Fibroblast of skin of abdomen (primary cell): Measurements from ENCODE around the gene SAG.

ENCODE experiments used
- DNase-seq: peaks from one replicate; pipeline ENCODE4 v3.0.0-alpha.2; 2013

Gene SAG

DNA sequence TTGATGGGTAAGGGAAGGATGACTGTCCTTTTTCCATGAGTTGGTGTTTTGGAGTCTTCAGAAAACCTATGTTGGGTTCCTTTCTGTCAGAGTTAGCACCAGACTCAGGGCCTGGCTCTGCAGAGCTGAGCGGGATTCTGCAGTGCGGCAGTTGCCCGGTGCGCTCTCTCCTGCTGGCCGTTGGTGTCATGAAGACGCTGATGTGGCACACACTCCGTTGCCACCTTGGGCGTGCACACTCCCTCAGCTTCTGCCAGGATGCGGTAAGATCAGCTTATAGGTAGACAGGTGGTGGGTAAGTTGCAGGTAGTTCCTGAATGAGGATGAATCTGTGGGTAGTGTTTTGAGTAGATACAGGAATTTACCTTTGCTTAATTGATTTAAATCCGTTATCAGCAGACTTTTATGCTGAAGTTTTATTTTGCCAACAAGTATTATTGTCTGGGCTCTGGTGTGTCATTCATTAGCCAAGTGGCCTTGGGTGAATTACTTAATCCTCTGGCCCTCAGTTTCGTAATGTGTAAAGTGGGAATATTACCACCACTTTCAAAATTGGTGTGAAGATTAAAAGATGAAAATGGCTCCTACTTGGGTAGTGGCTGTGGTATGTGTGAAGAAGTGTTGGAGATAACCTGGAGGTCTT lies 73.5 kb downstream of the SAG start:
- no peak for DNase-seq

DNA sequence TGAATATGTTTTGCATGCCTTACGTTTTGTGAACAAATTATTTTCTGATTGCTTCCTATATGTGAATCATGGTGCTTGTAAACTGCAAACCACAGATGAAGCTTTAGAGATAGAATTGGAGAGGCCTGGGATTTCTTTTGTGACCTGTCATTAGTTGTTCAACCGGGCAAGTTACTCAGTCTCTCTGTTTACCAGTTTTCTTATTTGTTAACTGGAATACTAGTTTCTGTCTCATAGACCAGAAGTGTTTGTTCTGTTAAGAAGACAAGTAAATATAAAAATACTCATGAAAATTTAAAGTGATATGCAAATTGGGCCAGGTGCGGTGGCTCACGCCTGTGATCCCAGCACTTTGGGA lies 74.0 kb downstream of the SAG start:
- no peak for DNase-seq

DNA sequence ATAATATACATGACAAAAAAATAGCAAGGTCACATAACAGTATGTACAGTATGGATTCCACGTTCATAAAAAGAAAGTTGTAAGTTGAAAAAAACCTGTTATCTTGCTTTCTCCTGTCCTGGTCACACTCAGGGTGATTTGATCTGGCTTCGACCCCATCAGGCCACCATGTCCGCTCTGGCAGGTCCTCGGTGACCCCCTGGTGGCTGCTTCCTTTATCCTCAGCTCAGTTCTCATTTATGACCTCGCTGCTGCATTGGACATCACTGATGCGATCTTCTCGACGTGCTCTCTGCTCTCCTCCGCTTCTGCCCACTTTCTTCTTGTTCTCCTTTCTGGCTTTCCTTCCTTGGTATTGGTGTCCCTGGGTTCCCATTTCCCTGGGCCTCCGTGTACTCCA lies 76.4 kb downstream of the SAG start:
- no peak for DNase-seq

DNA sequence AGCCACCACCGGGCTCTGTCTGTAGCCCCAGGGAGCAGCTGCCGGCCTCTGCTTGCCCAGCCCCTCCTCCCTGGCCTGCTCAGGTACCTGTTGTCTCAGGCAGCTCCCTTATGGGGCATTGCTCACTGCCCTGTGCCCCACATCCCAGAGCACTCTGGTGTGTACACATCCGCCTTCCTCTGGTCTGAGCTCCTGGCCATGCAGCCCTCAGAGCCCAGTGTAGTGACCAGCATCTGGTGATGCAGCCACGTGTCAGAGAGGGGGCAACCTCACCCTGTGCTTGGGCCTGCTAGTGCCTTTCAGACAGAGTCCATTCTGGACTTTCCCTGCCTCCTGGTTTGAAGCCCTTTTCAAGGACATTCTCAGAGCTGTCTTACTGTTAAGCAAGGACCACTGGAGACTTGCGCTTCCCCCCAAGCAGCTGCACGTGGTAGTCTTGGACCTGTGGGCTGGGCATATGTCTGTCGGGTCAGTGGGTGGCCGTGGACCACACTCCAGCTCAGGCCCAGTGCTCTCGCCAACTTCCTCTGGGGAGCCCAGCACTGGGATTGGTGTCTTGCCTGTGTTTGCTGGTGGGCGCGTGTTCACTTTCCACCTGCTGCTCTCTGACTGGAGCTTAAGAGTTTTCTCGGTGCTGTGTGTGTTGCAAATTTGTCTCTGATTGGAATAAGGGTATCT lies 77.3 kb downstream of the SAG start:
- no peak for DNase-seq

DNA sequence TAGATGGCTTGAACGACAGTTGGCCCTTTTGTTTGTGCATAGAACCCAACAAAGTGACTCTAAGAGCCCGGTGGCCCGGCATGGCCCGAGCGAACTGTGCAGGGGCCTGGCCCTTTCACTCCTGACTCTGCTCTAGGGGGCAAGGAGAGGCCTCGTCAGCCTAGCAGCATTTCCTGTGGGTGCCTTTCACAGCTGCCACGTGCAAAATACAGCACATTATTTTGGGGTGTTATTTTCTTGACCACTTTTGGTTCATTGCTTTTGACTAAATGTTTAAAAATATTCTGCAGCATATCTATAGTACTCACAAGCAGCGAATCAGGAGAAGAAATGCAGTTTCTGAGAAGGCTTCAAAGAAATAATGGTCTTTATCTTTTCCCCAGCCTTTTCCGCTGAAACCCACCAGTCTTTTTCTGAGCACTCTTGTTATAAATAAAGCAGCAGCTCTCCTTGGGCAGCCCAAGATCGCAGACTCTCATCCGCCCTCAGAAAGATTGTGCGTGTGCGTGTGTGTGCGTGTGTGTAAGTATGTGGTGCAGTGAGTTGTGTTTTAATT lies 78.0 kb downstream of the SAG start:
- DNase-seq, result no peak

DNA sequence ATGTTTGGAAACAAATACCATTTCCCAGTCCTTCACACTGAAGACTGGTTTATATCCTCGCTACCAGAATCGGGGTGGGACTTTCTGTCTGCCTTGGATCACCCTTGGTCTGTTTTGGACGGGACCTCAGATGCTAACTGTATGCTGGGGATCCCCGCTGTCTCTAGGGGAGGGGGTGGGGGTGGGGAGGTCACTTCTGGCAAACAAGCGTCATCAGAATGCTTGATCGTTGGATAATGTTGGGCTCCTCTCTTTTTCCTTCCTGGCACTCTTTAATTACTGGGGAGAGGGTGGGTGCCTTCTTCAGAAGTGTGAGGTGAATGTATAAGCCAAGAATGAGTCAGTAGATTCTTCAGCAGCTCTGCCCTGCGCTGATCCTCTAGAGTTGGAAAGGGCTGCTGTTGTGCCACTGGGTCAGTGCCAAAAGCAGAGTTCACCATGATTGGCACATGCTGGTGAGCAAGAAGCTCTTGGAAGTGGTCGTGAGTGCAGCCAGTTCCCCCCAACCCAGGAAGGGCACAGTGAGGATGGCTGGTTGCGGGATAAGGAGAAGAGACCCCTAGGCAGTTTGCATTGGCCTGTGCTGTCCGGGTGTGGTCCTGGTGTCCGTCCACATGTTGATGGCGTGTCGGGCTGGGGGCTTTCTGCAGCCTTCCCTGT lies 78.9 kb downstream of the SAG start:
- peak; percentile 20 for DNase-seq

DNA sequence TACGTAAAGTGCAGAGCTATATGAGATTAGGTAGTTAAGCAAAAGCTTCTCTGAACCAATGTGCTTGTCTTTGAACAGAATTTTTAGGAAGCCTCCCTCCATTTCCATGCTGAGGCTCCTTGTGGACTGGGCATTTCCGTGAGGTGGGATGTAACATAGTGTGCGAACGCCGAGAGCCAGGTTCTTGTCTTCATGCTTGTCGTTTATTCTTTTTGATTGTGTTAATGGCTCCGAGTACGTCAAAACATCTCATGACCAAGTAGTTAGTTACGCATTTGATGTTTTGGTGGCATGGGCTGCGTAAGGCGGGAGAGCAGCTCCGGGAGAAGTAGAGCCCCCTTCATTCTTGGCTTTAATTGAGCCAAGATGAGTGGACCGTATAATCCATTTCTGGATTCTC lies 79.6 kb downstream of the SAG start:
- no peak for DNase-seq

DNA sequence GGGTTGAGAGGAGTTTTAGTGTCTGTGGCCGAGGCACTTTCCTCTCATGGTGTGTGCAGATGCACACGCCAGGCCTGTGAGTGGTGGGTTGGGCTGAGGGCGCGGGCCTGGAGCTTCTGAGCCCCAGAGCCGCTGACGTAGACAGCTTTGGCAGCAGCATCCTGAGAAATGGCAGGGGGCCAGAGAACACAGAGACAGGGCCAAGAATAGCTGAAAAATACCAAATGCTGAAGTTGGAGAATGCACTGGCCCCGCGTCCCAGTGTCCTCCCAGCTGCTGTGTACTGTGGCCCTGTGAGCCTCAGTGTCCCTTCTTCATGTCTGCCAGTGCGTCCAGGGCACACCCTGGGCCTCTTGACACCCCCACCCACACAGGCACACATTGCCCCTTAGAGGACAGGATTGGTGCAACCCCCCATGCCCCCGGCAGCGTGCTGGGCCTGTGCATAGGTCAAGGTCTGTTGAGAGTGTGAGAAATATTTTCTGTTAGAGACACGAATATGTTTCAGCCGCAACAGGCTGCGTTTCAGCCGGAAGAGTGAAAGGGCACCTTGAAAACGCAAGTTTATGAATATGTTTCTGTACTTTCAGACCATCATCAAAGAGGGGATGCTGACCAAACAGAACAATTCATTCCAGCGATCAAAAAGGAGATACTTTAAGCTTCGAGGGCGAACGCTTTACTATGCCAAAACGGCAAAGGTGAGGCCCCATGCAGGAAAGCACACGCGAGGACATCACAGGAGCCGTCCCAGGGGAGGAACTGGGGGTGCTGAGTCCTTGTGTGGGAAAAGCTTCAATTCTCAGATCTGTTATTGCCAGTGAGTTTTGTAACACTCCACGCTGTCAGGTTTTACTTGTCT lies 80.3 kb downstream of the SAG start:
- peak; percentile 92 for DNase-seq

DNA sequence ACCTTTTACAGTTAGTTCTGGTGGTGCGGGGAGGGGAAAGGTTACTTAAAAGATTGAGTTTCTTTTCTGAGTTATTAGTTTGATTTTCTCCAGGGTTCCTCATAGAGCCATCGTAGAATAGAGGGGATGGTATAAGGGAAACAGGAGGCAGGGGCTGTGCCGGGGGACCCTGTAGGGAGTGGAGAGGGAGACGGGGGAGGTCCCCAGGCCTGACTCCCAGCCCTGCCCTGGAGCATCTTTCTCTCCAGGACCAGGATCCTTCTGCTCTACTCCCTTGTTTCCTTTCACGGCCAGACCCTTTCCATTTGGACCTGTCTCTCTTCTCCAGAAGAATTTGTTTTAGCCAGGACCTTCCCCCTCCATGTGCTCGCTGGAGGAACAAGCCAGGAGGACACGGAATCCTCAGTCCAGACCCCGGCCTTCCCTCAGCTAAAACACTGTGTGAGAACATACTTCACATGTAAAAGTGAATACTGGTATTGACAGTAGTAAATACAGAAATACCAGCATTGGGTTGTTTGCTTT lies 82.0 kb downstream of the SAG start:
- no peak for DNase-seq

DNA sequence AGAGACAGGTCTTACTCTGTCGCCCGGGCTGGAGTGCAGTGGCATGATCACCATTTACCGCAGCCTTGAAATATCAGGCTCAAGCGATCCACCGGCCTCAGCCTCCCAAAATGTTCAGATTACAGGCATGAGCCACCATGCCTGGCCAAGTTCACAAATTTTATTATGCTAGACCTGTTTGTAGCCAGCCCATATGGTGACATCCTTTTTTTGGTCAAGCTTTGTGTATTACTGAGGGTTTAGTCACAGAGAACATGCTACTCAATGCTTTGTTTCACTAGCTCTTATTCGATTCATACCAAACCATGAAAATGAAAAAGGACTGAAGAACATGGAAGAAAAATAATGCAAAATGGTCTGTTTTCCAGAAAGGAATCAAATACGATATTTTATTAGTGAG lies 88.1 kb downstream of the SAG start:
- DNase-seq, result no peak
